Upper lobe of right lung (tissue), 1 donor: ENCODE measurements around the gene HCFC1R1. TPM values are rescaled to one million over a fixed set of nuclear protein-coding genes. Genes with fewer than 3 reads are reported as not detected.
"Not testable (repeated sequence)": the region's sequence is repeated elsewhere in the genome, so short reads cannot be mapped to it uniquely, and the experiment has no call there.

Experiments
- ATAC-seq: fragments of 200-7000 bp; cut with Tn5 transposase; one replicate; pipeline ENCODE4 v1.9.1; 2020; ENCODE audit warnings: mild to moderate bottlenecking, moderate library complexity
- DNase-seq: peaks from one replicate; pipeline ENCODE4 v3.0.0-alpha.2; 2020
- H3K27ac ChIP-seq: fragments of 200-600 bp; one replicate; pipeline ENCODE4 v1.8.0; 2022
- H3K27me3 ChIP-seq: fragments of 200-600 bp; one replicate; pipeline ENCODE4 v1.8.0; 2022; ENCODE audit warnings: mild to moderate bottlenecking
- H3K36me3 ChIP-seq: fragments of 200-600 bp; one replicate; pipeline ENCODE4 v1.8.0; 2022
- H3K4me1 ChIP-seq: fragments of 200-600 bp; one replicate; pipeline ENCODE4 v1.8.0; 2022
- H3K4me3 ChIP-seq: fragments of 200-600 bp; one replicate; pipeline ENCODE4 v1.8.0; 2022; ENCODE audit warnings: mild to moderate bottlenecking
- H3K9me3 ChIP-seq: fragments of 200-600 bp; one replicate; pipeline ENCODE4 v1.8.0; 2022
- intact Hi-C: fragments of 100-400 bp; cut with DNase I; formaldehyde crosslinking; loops from one replicate; pipeline ENCODE4 v1.11.0; 2022
- long read RNA-seq: library from polyadenylated mRNA; unstranded; transcript quantifications from one replicate; pipeline ENCODE4 v2.0.0, GENCODE V29; 2021
- total RNA-seq: library from RNA; stranded (reverse); fragmentation: NEBNext Ultra II Directional; extraction: Animal tissue kit (Norgen Biotek cat#: 25700); gene quantifications from one replicate; pipeline ENCODE4 v1.2.1, GENCODE V29; 2021
- TF ChIP-seq, protein P1 (sequence below): fragments of 200-600 bp; IDR thresholded peaks from one replicate; pipeline ENCODE4 v1.8.0; 2022; ENCODE audit warnings: antibody characterized with exemption
- donor health status: DM: no; HTN: yes; CAD: no; lungs with severe emphysema.

HCFC1R1 gene, protein sequence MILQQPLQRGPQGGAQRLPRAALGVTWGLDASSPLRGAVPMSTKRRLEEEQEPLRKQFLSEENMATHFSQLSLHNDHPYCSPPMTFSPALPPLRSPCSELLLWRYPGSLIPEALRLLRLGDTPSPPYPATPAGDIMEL
- 55.7 TPM for total RNA-seq
- long read RNA-seq, transcript HCFC1R1-201 (4 exons, 965 nt) = major isoform, 10 of 23 reads
- long read RNA-seq, partial matches to known transcripts = 1 of 23 reads
- long read RNA-seq, other reads (novel, unspliced or antisense) = 3 of 23 reads

DNA sequence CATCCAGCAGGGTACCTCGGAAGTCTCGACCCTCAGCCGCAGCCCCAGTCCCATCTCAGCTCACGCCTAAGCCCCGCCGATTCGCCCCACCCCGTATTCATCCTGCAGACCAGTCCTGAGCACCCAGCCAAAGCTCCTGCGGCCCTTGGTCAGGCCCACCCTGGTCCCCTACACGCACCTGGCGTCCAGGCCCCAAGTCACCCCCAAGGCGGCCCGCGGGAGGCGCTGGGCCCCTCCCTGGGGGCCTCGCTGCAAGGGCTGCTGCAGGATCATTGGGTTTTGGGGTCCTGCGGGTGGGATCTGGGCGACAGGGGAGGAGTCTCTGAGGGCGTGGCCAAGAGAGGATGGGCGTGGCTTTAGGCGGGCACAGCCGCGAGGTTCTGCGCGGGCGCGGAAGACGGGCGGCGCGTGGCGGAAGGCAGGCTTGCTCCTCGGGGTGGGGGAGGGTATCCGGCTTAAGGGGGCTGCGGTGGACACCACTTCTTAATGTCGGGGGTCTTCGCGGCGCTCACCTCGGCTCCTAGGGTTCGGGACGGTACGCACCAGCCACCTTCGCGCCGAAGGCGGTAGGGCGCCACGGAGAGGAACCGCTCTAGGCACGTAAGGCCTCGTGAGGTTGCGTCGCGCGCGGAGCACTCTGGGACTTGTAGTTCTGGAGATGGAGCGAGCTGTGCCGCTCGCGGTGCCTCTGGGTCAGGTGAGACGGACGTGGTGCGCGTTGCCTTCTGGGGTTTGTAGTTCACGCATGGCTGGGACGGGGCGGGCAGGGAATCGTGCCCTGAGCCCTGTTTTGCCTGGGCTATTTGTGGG lies at the start of gene HCFC1R1, which contains the start of gene THOC6:
Gene HCFC1R1 (minus strand): TSS at position 274 of the 810 bp plus-strand sequence. CDS start 1 bp downstream, at position 273.
Gene THOC6 (plus strand): TSS at position 367 of the 810 bp plus-strand sequence. CDS start 292 bp downstream, at position 659.
- H3K9me3 ChIP-seq = no peaks in the 10 kb centered on the region
- DNase-seq = peak; percentile 99
- peak; percentile 76 for ATAC-seq
- peak within 1 kb of the TSS; percentile 91 for H3K27ac ChIP-seq
- intact Hi-C loops = no loop called here
- H3K27me3 ChIP-seq = peaks cover 2% of the 10 kb centered on the region
- H3K36me3 ChIP-seq = peaks cover 14% of the 10 kb centered on the region
- H3K4me3 ChIP-seq = peak within 1 kb of the TSS; percentile 68
- TF ChIP-seq, protein P1, sequence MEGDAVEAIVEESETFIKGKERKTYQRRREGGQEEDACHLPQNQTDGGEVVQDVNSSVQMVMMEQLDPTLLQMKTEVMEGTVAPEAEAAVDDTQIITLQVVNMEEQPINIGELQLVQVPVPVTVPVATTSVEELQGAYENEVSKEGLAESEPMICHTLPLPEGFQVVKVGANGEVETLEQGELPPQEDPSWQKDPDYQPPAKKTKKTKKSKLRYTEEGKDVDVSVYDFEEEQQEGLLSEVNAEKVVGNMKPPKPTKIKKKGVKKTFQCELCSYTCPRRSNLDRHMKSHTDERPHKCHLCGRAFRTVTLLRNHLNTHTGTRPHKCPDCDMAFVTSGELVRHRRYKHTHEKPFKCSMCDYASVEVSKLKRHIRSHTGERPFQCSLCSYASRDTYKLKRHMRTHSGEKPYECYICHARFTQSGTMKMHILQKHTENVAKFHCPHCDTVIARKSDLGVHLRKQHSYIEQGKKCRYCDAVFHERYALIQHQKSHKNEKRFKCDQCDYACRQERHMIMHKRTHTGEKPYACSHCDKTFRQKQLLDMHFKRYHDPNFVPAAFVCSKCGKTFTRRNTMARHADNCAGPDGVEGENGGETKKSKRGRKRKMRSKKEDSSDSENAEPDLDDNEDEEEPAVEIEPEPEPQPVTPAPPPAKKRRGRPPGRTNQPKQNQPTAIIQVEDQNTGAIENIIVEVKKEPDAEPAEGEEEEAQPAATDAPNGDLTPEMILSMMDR = no peak
- H3K4me1 ChIP-seq = peaks cover 39% of the 10 kb centered on the region

DNA sequence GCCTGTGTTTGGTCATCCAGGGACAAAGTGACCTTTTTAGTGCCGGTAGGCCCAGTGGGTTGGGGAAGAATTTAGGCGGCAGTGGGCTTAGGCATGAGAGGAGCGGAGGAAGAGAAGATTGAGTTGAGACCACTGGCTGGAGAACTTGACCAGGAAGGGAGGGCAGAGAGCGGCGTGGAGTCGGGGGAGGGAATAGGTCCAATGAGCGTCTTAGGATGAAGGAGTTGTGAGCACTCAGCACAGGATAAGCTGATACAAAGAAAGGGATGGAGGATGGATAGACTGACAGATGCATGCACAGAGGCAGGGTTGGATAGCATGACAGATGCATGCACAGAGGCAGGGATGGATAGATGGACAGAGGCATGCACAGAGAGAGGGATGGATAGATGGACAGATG lies 49.7 kb upstream of the HCFC1R1 start:
- Histone ChIP-seq H3K27ac (no peak overlapping the region), H3K4me3 (no peak overlapping the region), H3K36me3 (no peaks in the 10 kb centered on the region), H3K27me3 (no peaks in the 10 kb centered on the region), H3K4me1 (no peaks in the 10 kb centered on the region), H3K9me3 (no peaks in the 10 kb centered on the region)
- ATAC-seq (no peak), DNase-seq (no peak)
- intact Hi-C loops = no loop called here
- TF ChIP-seq, protein P1 = no peak

DNA sequence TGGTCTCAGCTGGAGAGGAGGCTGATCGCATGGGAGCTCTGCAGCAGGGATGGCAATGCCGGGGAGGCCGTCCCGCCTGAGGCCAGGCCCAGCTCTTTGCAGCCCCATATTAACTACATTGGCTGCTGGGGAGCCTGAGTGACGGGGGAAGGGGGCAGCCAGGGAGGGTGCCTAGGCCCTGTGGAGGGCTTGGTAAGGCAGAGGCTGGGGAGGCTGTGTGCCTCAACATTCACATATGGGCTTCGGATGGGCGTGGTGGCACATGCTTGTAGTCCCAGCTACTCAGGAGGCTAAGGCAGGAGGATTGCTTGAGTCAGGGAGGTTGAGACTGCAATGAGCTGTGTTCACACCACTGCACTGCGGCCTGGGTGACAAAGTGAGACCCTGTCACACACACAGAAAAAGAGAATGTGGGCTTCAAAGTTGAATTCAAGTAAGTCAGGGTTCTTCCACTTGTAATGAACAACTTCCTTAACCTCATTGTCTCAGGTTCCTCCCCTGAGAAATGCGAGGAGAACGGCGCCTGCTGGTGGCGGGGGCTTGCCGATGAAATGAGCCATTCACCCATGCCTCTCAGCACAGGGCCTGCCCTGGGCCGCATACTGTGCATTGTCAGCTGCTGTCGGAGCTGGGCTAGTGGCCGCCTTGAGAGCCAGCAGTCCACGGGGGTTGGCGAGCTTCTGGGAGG lies 49.0 kb upstream of the HCFC1R1 start:
- ATAC-seq = peak; percentile 8
- DNase-seq, H3K4me3 ChIP-seq, H3K27ac ChIP-seq, H3K36me3 ChIP-seq, intact Hi-C loops, H3K27me3 ChIP-seq, H3K4me1 ChIP-seq, H3K9me3 ChIP-seq: not testable (repeated sequence)

DNA sequence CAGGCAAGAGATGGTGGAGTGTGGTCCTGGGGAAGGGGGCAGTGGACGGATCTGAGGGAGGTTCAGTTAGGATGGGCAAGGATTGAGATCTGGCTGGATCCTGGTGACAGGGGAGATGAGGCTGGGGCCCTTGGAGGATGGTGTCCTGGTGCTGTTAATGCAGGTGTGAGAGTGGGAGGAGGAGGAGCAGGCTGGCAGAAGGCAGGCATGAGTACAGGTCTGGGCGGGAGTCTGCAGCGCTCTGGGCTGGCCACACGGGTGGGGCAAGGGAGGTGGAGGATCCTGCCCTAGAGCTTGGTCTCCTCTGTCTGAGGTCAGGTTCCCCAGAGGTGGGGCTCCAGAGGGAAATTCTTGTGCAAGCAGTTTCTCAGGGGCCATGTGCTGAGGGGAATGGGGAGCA lies 48.4 kb upstream of the HCFC1R1 start:
- H3K36me3 ChIP-seq, H3K4me1 ChIP-seq, H3K4me3 ChIP-seq, DNase-seq, intact Hi-C loops, H3K9me3 ChIP-seq, H3K27me3 ChIP-seq, H3K27ac ChIP-seq: not testable (repeated sequence)
- peak; percentile 3 for ATAC-seq

DNA sequence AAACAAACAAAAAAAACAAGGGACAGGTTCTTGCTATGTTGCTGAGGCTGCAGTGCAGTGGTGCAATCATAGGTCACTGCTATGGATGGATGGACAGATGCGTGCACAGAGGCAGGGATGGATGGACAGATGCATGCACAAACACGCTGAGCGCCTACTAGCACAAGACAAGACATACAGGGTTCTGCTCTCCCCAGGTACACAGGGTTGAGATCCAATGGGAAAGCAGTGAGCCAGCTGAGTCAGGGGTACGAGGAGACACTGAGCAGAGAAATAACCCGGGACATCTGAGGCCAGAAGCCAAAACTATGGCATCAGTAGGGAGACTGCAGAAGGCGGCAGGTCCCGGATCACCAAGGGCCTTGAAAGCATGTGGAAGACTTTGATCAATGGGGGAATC lies 47.9 kb upstream of the HCFC1R1 start:
- Histone ChIP-seq H3K36me3 (no peaks in the 10 kb centered on the region), H3K27me3 (no peaks in the 10 kb centered on the region), H3K27ac (no peak overlapping the region), H3K4me3 (no peak overlapping the region), H3K9me3 (no peaks in the 10 kb centered on the region), H3K4me1 (no peaks in the 10 kb centered on the region)
- no peak for DNase-seq
- TF ChIP-seq, protein P1 = no peak
- intact Hi-C loops = no loop called here
- no peak for ATAC-seq

DNA sequence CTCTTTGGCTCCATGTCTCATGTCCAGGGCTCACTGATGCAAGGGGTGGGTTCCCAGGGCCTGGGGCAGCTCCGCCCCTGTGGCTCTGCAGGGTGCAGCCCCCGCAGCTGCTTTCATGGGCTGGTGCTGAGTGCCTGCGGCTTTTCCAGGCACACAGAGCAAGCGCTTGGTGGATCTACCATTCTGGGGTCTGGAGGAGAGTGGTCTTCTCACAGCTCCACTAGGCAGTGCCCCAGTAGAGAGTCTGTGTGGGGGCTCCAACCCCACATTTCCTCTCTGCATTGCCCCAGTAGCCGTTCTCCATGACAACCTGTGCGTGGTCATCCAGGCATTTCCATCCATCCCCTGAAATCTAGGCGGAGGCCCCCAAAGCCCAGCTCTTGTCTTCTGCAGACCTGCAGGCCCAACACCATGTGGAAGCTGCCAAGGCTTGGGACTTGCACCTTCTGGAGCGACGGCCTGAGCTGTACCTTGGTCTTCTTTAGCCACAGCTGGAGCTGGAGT lies 46.9 kb upstream of the HCFC1R1 start:
- H3K27ac ChIP-seq = no peak overlapping the region
- no peaks in the 10 kb centered on the region for H3K36me3 ChIP-seq
- ATAC-seq (no peak), DNase-seq (no peak)
- H3K4me3 ChIP-seq = no peak overlapping the region
- H3K27me3 ChIP-seq = no peaks in the 10 kb centered on the region
- peaks cover 7% of the 10 kb centered on the region for H3K4me1 ChIP-seq
- intact Hi-C loops = no loop called here
- no peaks in the 10 kb centered on the region for H3K9me3 ChIP-seq
- TF ChIP-seq, protein P1 = no peak

DNA sequence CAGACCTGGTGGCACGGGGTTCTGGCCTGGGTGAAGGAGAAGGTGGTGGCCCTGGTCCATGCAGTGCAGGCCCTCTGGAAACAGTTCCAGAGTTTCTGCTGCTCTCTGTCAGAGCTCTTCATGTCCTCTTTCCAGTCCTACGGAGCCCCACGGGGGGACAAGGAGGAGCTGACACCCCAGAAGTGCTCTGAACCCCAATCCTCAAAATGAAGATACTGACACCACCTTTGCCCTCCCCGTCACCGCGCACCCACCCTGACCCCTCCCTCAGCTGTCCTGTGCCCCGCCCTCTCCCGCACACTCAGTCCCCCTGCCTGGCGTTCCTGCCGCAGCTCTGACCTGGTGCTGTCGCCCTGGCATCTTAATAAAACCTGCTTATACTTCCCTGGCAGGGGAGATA lies 45.4 kb upstream of the HCFC1R1 start:
- ATAC-seq, H3K27me3 ChIP-seq, H3K9me3 ChIP-seq, H3K36me3 ChIP-seq, intact Hi-C loops, H3K4me1 ChIP-seq, DNase-seq, H3K27ac ChIP-seq, H3K4me3 ChIP-seq: not testable (repeated sequence)
